Body of pancreas (tissue), 4 donors: Measurements from ENCODE around the gene HNRNPC. TPM values are rescaled to one million over a fixed set of nuclear protein-coding genes. Genes with fewer than 3 reads are reported as not detected.

ENCODE experiments used
- ATAC-seq: fragments of 150-250 bp; one replicate; pipeline ENCODE4 v1.9.1; 2016
- DNase-seq, 4 donors: peaks; one replicate each; pipeline ENCODE4 v3.0.0-alpha.2; 2019
- H3K27ac ChIP-seq, 4 donors: fragments of 200-600 bp; sonication (generic); 1 replicate in 3 of 4; 2 replicates in 1 of 4; pipeline versions ENCODE4 v1.5.1 to v1.6.1; 2016 to 2019; ENCODE audit warnings: mild to moderate bottlenecking in 1 of 4, mixed read lengths in 1 of 4, moderate library complexity in 1 of 4
- H3K27me3 ChIP-seq, 2 donors: fragments of 200-600 bp; sonication (generic); one replicate each; pipeline ENCODE4 v1.6.0; 2016; ENCODE audit warnings: mild to moderate bottlenecking in 1 of 2
- H3K36me3 ChIP-seq, 2 donors: fragments of 200-600 bp; sonication (generic); replicated peaks in 1 of 2; 2 replicates each; pipeline ENCODE4 v1.5.1; 2016; ENCODE audit warnings: low read depth in 2 of 2; ENCODE audit not compliant: insufficient read depth in 1 of 2
- H3K4me1 ChIP-seq: fragments of 200-600 bp; sonication (generic); one replicate; pipeline ENCODE4 v1.6.0; 2016
- H3K4me3 ChIP-seq, 2 donors: fragments of 200-600 bp; sonication (generic); 1 replicate in 1 of 2; 2 replicates in 1 of 2; pipeline ENCODE4 v1.5.1; 2016 to 2019
- H3K9me3 ChIP-seq, 3 donors: fragments of 200-600 bp; sonication (generic); 1 replicate in 2 of 3; 2 replicates in 1 of 3; pipeline ENCODE4 v1.5.1; 2016
- CTCF ChIP-seq, 7 experiments: fragments of 450-650 bp in 4 of 7; fragments of 200-600 bp in 3 of 7; sonication (generic) in 3 of 7; IDR thresholded peaks; one replicate each; pipeline ENCODE4 v1.5.1; 2016 to 2019; ENCODE audit warnings: antibody characterized with exemption in 7 of 7
- POLR2A ChIP-seq, 3 donors: fragments of 450-650 bp; IDR thresholded peaks; one replicate each; pipeline ENCODE4 v1.6.1; 2016; ENCODE audit warnings: antibody characterized with exemption in 3 of 3, mild to moderate bottlenecking in 2 of 3
- WGBS, 2 donors: methylation state at CpG; one replicate each; pipeline ENCODE4 v1.1.5; 2017; 5-methylcytosine and 5-hydroxymethylcytosine counted together
- intact Hi-C: fragments of 100-400 bp; cut with DNase I; formaldehyde crosslinking; loops from one replicate; pipeline ENCODE4 v1.15.1; 2023
- total RNA-seq, 2 donors: library from RNA; depleted of rRNA; stranded (reverse); fragments of >200 nt; gene quantifications; one replicate each; pipeline ENCODE4 v1.1.0, GENCODE V29; 2016

HNRNPC gene
- total RNA-seq, 2 donors from 2014 or later: 245 to 251 TPM

GRCh38 chr14:21160061-21160610 is 109.1 kb downstream of the HNRNPC start:
- H3K4me3 ChIP-seq: no peak overlapping the region
- no peak overlapping the region for H3K27ac ChIP-seq
- no peaks in the 10 kb centered on the region for H3K4me1 ChIP-seq
- 61 to 72% methylated on average over 4 of the region's 4 CpGs for WGBS, 2 donors
- ATAC-seq (no peak), DNase-seq (no peak)
- no peaks in the 10 kb centered on the region for H3K9me3 ChIP-seq
- peaks cover 0 to 4% of the 10 kb centered on the region in 2 donors for H3K27me3 ChIP-seq
- H3K36me3 ChIP-seq: no peaks in the 10 kb centered on the region
- intact Hi-C loops: no loop called here
- TF ChIP-seq POLR2A (IDR thresholded peaks at IDR 0.05) (no peak), CTCF (IDR thresholded peaks at IDR 0.05) (no peak)

Other genes starting within 250 kb of the HNRNPC start
- gene NDRG2, start 244.4 kb downstream of the HNRNPC start, total RNA-seq: 100 to 1,000 TPM; 133 to 178 TPM
- 1 to 10 TPM in 1 of 2 donors, not detected in 1; 1.3 TPM for gene TPPP2, start 239.2 kb downstream of the HNRNPC start, total RNA-seq
- gene RNASE13, start 234.6 kb downstream of the HNRNPC start, total RNA-seq: not detected
- gene RNASE7, start 227.1 kb downstream of the HNRNPC start, total RNA-seq: 1 to 10 TPM in 1 of 2 donors, not detected in 1; 1.0 TPM
- not detected for gene RNASE8, start 211.6 kb downstream of the HNRNPC start, total RNA-seq
- 100 to 1,000 TPM in 1 of 2 donors, 10 to 100 TPM in 1; 58.4 to 142 TPM for gene ARHGEF40, start 199.1 kb downstream of the HNRNPC start, total RNA-seq
- gene ZNF219, start 170.8 kb downstream of the HNRNPC start, total RNA-seq: 10 to 100 TPM; 28.3 to 39.2 TPM
- gene TMEM253, start 168.4 kb downstream of the HNRNPC start, total RNA-seq: 1 to 10 TPM in 1 of 2 donors, not detected in 1; 1.3 TPM
- gene OR5AU1, start 113.4 kb downstream of the HNRNPC start, total RNA-seq: not detected
- not detected for gene RPGRIP1, start 10.6 kb upstream of the HNRNPC start, total RNA-seq
- 10 to 100 TPM; 34.6 to 37.1 TPM for gene SUPT16H, start 114.6 kb upstream of the HNRNPC start, total RNA-seq
- gene CHD8, start 186.7 kb upstream of the HNRNPC start, total RNA-seq: 10 to 100 TPM; 33.2 to 72.2 TPM
- 10 to 100 TPM; 13.5 to 15.6 TPM for gene RAB2B, start 207.5 kb upstream of the HNRNPC start, total RNA-seq
- gene TOX4, start 207.8 kb upstream of the HNRNPC start, total RNA-seq: 10 to 100 TPM; 13.2 to 31.6 TPM
- 10 to 100 TPM; 49.8 to 69.2 TPM for gene METTL3, start 241.9 kb upstream of the HNRNPC start, total RNA-seq